ENCODE results near the gene SIMC1. TPM values are rescaled to one million over a fixed set of nuclear protein-coding genes. Genes with fewer than 3 reads are reported as not detected.
A peak's percentile ranks its signal among the peaks of the same experiment; 100 is the strongest.

The SIMC1 gene
- total RNA-seq, 1 experiment from 2014 or later: 19.2 TPM

DNA sequence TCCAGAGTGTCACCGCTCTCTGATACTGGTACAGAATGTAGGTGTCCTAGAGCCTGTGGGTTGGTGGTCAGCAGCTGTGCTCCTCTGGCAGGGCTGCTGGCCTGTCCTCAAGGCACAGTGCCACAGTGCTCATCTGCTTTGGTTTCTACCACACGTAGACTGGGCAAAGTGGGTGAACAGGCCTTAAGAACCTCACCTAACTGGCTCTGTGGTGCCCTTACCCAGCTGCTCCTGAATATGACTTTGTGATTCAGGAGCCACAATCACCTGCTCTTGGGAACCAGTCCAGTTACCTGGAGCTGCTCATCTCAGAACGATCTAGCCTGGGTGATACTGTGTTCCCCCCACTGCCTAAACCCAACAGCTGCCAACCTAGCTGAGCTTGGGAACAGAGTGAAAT, 143.8 kb downstream of the SIMC1 start:
- no peak overlapping the region for H3K4me3 ChIP-seq (ENCODE audit: low read depth in 2 of 2, low read length in 2 of 2)
- H3K9me3 ChIP-seq (ENCODE audit: control insufficient read depth, insufficient read depth, low read depth, low read length): no peaks in the 10 kb centered on the region
- H3K27me3 ChIP-seq (ENCODE audit: control insufficient read depth, insufficient read depth, low read length): no peaks in the 10 kb centered on the region
- peaks cover 14% of the 10 kb centered on the region for H3K4me1 ChIP-seq (ENCODE audit: control insufficient read depth, insufficient read depth, low read length)
- ATAC-seq: peak; percentile 42
- POLR2A ChIA-PET: interaction anchor here (0.5 kb wide), 1 partner anchor 76 kb away, joined by 7 read pairs; no protein-coding TSS in a partner anchor
- peaks cover 26% of the 10 kb centered on the region for H3K36me3 ChIP-seq (ENCODE audit: control insufficient read depth, insufficient read depth, low read length)
- no peak for DNase-seq (ENCODE audit: low read depth, low spot score)
- intact Hi-C loops (cut with micrococcal nuclease; ENCODE audit: unreplicated experiment) (no loop called here), in situ Hi-C loops (cut with HindIII; ENCODE audit: low pct_unique_long_range_greater_than_20kb, low sequenced_read_pairs) (no loop called here)
- H3K27ac ChIP-seq (ENCODE audit: low read length): no peak overlapping the region
- CTCF ChIA-PET: no interaction called here
- no peak for TF ChIP-seq CTCF (IDR thresholded peaks at IDR 0.05)
- TF ChIP-seq, protein P1, sequence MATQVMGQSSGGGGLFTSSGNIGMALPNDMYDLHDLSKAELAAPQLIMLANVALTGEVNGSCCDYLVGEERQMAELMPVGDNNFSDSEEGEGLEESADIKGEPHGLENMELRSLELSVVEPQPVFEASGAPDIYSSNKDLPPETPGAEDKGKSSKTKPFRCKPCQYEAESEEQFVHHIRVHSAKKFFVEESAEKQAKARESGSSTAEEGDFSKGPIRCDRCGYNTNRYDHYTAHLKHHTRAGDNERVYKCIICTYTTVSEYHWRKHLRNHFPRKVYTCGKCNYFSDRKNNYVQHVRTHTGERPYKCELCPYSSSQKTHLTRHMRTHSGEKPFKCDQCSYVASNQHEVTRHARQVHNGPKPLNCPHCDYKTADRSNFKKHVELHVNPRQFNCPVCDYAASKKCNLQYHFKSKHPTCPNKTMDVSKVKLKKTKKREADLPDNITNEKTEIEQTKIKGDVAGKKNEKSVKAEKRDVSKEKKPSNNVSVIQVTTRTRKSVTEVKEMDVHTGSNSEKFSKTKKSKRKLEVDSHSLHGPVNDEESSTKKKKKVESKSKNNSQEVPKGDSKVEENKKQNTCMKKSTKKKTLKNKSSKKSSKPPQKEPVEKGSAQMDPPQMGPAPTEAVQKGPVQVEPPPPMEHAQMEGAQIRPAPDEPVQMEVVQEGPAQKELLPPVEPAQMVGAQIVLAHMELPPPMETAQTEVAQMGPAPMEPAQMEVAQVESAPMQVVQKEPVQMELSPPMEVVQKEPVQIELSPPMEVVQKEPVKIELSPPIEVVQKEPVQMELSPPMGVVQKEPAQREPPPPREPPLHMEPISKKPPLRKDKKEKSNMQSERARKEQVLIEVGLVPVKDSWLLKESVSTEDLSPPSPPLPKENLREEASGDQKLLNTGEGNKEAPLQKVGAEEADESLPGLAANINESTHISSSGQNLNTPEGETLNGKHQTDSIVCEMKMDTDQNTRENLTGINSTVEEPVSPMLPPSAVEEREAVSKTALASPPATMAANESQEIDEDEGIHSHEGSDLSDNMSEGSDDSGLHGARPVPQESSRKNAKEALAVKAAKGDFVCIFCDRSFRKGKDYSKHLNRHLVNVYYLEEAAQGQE (IDR thresholded peaks at IDR 0.05; ENCODE audit: insufficient read depth in 1 of 2, low read depth in 2 of 2, low read length in 1 of 2): no peak
- no peak for TF ChIP-seq TCF7L2 (IDR thresholded peaks at IDR 0.05; ENCODE audit: low read depth, low read length)
- TF ChIP-seq POLR2AphosphoS5 (IDR thresholded peaks at IDR 0.05; ENCODE audit: low read depth, low read length): no peak
- TF ChIP-seq SIN3A (IDR thresholded peaks at IDR 0.05; ENCODE audit: borderline replicate concordance, insufficient read depth, low read depth, low read length): no peak
- BruUV-seq (replicated peaks): no TSS peak

- Histone ChIP-seq H3K4me3 (ENCODE audit: low read depth in 2 of 2, low read length in 2 of 2) (no peak overlapping the region), H3K9me3 (ENCODE audit: control insufficient read depth, insufficient read depth, low read depth, low read length) (no peaks in the 10 kb centered on the region), H3K36me3 (ENCODE audit: control insufficient read depth, insufficient read depth, low read length) (peaks cover 31% of the 10 kb centered on the region), H3K4me1 (ENCODE audit: control insufficient read depth, insufficient read depth, low read length) (peaks cover 15% of the 10 kb centered on the region), H3K27ac (ENCODE audit: low read length) (no peak overlapping the region), H3K27me3 (ENCODE audit: control insufficient read depth, insufficient read depth, low read length) (no peaks in the 10 kb centered on the region)
- TF ChIP-seq CTCF (IDR thresholded peaks at IDR 0.05): no peak
- in situ Hi-C loops (cut with HindIII; ENCODE audit: low pct_unique_long_range_greater_than_20kb, low sequenced_read_pairs) (no loop called here), intact Hi-C loops (cut with micrococcal nuclease; ENCODE audit: unreplicated experiment) (no loop called here)
- no peak for DNase-seq (ENCODE audit: low read depth, low spot score)
- 0 out of 2 replicates have a peak, but pooled peaks have one; percentile 4 for ATAC-seq
- POLR2A ChIA-PET: interaction anchor here (0.5 kb wide), 1 partner anchor 76 kb away, joined by 7 read pairs; no protein-coding TSS in a partner anchor
- CTCF ChIA-PET: no interaction called here
- BruUV-seq (replicated peaks): no TSS peak
Measured at GRCh38 chr5:176382721-176383120, 144.5 kb downstream of the SIMC1 start.

Data from Panc1 (cell line).